ENCODE measurements around the gene COL8A1.

The COL8A1 gene

DNA sequence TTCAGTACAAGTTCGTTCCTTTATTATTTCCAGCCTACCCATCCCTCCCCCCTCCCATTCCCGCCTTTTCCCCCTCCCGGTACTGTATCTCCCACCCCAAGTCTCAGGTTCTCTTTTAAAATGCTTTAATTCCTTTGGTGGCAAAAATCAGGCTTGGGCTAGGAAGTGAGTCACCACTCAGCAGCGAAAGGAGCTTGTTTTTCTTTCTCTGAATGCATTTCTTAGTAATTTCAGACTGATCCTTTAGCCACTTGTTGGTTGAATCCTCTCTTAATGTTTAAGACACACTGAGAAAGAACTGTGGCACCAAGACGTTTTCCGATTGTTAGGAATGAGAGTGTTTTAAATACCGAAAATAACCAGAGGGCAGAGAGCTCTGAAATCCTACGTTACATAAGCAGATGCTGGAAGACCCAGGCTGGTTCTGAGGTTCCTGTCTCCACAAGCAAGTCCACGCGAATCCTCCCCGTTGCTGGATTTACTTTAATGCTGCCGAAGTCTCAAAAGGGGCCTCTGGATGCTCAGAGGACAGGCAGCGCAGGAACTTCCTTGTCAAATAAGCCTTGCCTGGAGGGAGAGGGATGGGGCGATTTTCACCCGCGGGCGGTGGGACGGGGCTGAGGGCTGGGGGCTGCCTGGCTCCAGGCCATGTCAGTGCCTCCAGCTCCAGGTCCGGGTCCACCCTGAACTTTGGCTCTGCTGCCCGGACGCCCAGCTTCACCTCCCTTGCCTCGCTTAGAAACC, 854 bp upstream of the COL8A1 start:
- in situ Hi-C loops (cut with HindIII; ENCODE audit: low sequenced_read_pairs), result no loop called here

- in situ Hi-C loops (cut with HindIII; ENCODE audit: low sequenced_read_pairs), result no loop called here
These were observed 1.2 kb downstream of the COL8A1 start for GRCh38 chr3:99639579-99639978.

DNA sequence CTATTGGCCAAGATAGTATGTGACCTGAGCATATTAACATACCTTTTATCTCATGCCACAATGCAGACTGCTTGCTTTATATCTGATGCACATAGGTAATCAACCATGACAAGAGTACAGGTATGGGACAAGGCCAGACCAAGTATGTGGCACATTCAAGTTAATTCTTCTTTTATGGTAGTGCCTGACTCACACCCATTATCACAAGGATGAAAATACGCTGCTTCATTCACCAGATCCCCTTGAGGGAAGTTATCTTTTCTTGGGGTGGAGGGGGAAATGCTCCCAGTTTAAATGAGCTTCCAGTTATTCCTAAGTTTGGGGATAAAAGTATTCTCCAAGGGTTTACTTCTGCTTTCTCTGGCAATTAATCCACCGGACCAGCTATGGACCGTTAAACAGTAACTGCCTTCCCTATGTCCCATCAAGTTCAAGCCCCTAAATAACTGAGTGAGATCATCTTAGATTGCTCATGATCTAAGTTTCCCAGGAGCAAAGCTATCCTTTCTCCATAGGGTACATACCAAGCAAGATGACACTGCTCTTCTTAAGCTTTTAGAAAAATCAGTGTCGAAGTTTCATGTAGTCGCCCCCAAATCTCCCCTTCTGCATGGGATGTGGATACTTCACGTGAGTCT, 1.9 kb downstream of the COL8A1 start:
- in situ Hi-C loops (cut with HindIII; ENCODE audit: low sequenced_read_pairs), result no loop called here

- in situ Hi-C loops (cut with HindIII; ENCODE audit: low sequenced_read_pairs), result no loop called here
These were observed 3.1 kb downstream of the COL8A1 start for GRCh38 chr3:99641480-99641879.

DNA sequence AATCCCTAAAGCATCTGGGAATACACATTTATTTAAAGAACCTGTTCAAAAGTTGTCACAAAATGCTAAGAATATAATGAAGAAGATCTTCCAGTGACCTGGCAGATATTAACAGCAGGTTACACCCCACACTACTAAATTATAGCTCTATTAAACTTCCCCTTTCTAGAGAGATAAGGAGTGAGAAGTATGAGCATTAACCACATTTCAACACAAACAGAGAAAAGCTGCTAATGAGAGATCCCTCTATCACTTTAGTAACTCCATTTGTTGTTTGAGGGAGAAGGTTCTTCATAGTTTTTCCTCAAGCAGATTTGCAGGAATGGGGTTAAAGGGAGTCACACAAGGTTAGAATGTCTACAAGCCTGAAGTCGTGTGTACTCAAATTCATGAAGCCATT, 3.6 kb downstream of the COL8A1 start:
- in situ Hi-C loops (cut with HindIII; ENCODE audit: low sequenced_read_pairs), result no loop called here

DNA sequence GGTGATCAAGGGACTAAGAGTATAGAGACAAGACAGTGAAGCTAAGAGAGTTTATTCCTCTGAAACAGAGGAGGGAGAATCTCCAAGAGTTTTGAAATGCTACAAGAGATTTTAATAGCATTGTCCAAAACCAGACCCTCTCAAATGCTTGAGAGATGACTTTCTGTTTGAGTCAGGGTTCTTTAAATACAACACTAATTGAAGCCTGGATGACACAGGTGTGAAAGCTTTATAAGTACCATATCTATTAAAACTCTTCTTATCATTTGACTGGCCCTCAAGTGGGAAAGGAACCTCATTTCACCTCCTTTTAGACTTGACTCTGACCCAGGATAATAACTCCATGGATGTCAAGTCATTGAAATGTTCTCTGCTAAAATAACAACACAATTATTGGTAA, 5.6 kb downstream of the COL8A1 start:
- in situ Hi-C loops (cut with HindIII; ENCODE audit: low sequenced_read_pairs), result no loop called here

- in situ Hi-C loops (cut with HindIII; ENCODE audit: low sequenced_read_pairs), result no loop called here
These were observed 6.4 kb downstream of the COL8A1 start for GRCh38 chr3:99644746-99645145.

DNA sequence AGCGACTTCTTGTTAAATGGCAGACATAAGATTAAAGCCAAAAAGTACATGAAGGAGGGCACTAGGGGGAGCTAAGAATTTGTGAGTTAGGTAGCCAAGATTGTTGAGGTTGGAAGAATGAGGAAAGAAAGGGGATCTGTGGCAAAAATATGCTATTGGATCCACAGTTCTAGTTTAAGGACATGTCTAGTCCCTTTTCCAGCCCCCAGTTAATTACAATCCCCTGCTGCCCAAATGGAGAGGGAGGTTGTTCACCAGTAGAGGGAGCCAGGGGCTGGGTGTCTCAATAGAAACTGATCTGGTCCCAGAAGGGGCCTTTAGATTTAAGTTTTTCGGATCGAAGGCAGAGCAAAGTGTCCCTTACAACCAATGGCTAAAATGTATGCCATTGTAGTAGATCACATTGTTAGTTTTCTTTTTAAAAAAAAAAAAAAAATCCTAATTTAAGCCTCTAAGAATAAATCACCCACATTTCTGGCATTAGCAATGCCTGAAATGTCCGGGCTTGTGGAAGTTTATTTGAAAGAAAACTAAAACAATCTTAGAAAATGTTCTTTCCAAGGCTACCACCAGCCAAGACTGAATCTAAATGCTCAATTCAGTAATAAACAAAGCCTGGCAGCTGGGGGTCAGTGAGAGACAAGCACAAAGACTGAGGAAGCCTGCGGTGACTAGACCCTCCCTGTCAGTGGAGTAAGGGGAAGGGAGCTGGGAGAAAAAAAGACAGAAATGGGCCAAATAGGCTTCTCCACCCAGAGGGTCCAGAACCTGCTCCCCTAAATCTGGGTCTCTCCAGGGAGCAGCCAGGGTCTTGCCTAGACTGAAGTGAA, 7.1 kb downstream of the COL8A1 start:
- in situ Hi-C loops (cut with HindIII; ENCODE audit: low sequenced_read_pairs), result no loop called here

- in situ Hi-C loops (cut with HindIII; ENCODE audit: low sequenced_read_pairs), result no loop called here
These were observed 7.7 kb downstream of the COL8A1 start for GRCh38 chr3:99646107-99646435.

- in situ Hi-C loops (cut with HindIII; ENCODE audit: low sequenced_read_pairs), result no loop called here
These were observed 8.7 kb downstream of the COL8A1 start for GRCh38 chr3:99647081-99647480.

GRCh38 chr3:99648101-99648500, 9.7 kb downstream of the COL8A1 start:
- in situ Hi-C loops (cut with HindIII; ENCODE audit: low sequenced_read_pairs), result no loop called here

DNA sequence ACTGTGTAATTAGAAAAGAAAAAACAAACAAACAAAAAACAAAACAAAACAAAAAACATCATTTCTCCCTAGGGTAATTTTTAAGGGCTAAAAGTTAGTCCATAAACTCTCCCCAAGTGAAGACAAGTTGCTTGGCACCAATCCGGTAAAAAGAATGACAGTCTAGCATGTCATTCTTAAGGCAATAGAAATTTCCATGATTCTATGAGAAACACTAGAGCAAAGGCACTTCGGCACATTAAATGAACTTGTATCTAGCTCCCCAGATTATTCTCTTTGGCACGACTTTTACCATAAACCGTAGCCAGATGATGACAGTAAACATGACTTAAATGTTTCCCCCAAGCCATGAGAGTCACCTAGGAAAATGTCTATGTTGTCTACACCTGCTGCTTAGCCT, 10.1 kb downstream of the COL8A1 start:
- in situ Hi-C loops (cut with HindIII; ENCODE audit: low sequenced_read_pairs), result no loop called here

DNA sequence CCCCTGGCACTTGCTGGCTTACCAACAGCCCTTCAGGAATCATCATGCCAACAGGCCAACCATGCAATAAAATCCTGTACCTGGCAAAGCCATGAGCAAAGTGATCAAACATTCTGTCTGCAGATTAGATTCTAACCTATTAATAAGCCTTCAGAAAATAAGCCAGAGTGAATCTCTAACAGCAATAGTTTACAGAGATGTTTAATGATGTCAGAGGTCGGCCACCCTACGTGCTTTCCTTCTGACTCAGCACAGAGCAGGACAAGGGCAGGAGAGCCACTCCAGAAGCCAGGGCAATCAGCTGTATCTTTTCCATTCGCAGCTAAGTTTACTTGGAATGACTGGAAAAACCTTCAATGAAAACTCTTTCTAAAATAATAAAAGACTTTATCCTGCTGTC, 13.1 kb downstream of the COL8A1 start:
- in situ Hi-C loops (cut with HindIII; ENCODE audit: low sequenced_read_pairs), result no loop called here

DNA sequence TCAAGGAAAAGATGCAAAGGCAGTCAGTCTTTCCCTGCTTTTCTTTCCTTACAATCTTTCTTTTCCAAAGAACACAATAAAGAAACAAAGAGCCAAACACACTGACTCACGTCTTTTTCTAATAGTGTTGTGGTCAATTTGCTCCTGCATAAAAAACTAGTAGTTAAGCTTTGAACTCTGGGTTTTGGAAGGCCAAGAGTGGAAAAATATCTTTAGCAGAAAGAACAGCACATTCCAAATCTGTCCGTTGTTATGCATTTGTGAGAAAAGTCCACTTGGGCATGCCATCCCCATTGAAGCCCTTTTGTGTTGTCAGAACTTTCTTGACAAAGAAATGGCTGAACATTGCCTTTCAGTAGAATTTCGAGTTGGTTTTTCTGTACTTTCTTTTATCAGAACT, 18.2 kb downstream of the COL8A1 start:
- in situ Hi-C loops (cut with HindIII; ENCODE audit: low sequenced_read_pairs), result no loop called here

GRCh38 chr3:99658274-99658673, 19.9 kb downstream of the COL8A1 start:
- in situ Hi-C loops (cut with HindIII; ENCODE audit: low sequenced_read_pairs), result no loop called here

GRCh38 chr3:99659032-99659431, 20.6 kb downstream of the COL8A1 start:
- in situ Hi-C loops (cut with HindIII; ENCODE audit: low sequenced_read_pairs), result no loop called here

DNA sequence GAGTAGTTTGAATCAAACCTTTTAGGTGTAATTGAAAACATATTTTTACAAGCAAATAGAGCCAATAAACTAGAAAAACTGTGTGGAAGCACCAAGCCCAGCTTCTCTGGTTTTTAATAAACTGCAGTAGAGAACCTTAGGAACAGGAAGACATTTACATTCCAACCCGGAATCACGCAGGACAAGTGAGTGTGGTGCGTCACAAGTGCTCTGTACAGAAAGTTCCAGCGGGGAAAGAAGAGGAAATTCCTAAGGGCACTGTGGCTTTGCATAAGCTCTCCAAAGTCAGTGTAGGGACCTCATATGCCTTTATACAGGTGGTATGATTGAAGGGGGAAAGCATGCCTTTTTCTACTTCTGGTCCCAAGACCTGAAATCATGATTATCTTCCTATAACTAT, 21.6 kb downstream of the COL8A1 start:
- in situ Hi-C loops (cut with HindIII; ENCODE audit: low sequenced_read_pairs), result no loop called here

DNA sequence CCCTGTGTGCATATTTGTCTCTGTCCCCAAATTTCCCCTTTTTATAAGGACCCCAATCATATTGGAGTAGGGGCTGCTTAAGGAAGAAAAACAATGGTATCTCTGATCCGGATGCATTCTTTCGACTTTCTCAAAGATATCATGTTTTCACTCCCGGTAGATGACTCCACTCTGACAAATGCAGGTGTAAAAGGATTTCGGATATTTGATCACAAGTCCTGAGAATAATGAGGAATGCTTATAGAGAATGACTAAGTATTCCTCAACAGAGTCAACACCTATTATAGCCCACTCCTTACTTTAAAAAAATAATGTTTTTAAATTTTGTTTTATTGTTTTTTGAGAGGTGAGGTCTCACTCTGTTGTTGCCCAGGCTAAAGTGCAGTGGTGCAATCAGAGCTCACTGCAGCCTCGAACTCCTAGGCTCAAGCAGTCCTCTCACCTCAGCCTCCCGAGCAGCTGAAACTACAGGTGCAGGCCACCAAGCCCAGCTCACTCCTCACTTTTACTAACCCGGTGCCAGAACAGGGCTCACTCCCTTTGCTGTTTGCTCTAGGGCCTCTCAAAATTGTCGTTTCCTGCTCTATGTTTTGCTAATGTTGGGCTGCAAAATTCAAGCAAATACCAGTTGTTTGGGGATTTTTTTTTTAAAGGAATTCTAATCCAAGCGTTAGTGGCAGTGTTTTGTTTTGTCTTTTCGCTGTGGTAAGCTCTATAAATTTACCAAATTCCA, 24.6 kb downstream of the COL8A1 start:
- in situ Hi-C loops (cut with HindIII; ENCODE audit: low sequenced_read_pairs), result no loop called here

DNA sequence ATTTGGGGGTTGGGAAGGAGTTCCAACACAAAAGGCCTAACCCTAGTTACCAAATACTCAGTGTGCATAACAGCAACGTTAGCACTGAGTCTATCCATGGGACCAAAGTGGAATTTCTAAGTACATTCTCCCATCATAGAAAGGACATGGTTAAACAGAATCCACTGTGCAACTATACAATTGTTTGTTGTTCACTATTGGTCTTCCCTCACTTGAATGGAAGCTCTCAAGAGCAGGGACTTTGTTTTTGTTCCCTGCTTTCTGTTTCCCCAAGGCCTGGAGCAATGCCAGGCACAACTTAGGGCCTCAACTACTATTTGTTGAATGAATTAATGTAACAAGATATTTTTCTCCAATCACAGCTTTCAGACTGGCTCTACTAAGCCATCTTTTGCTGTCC, 25.6 kb downstream of the COL8A1 start:
- in situ Hi-C loops (cut with HindIII; ENCODE audit: low sequenced_read_pairs), result no loop called here

DNA sequence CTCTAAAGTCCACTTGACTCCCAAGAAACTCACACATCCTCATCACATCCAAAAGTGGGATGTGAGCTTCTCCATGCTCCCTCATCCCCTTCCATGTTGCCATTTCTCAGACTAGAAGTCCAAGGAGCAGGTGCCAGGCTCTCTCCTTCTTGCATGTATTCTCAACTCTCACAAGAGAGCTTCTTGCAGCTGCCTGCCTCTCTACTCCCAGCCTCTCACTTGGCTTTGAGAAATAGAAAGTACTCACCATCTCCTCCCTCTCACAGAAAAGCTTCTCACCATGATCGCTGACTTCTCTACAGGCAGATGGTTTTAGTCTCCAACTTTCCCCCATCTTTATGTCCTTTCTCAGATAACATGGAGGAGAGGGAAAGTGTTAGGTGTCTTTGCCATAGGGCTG, 26.6 kb downstream of the COL8A1 start:
- in situ Hi-C loops (cut with HindIII; ENCODE audit: low sequenced_read_pairs), result no loop called here

- in situ Hi-C loops (cut with HindIII; ENCODE audit: low sequenced_read_pairs), result no loop called here
These were observed 27.8 kb downstream of the COL8A1 start for GRCh38 chr3:99666201-99666600.

Data from DLD1 (cell line).